ENCODE data around the gene COPG1.

DNA sequence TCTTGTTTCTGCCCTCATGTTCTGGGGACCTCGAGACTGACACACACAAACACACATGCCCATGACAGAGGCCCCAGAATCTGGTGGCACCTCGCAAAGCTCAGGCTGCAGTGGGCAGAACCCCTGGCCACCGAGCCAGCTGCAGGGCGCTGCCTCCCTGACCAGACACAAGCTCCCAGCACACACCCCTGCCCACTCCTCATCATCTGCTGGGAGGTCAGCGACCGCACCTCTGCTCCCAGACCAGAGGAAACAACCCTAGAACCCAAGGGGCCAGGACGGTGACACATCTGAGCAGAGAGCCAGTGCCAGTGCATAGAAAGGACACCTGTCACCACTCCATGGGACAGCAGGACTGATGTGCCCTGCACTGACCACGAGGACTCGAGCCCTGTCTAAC lies 72.5 kb downstream of the COPG1 start:
- TF ChIP-seq POLR2A (IDR thresholded peaks at IDR 0.05) (no peak), EP300 (IDR thresholded peaks at IDR 0.05) (no peak), POLR2AphosphoS5 (IDR thresholded peaks at IDR 0.05) (no peak)
- TF ChIP-seq, protein P1, sequence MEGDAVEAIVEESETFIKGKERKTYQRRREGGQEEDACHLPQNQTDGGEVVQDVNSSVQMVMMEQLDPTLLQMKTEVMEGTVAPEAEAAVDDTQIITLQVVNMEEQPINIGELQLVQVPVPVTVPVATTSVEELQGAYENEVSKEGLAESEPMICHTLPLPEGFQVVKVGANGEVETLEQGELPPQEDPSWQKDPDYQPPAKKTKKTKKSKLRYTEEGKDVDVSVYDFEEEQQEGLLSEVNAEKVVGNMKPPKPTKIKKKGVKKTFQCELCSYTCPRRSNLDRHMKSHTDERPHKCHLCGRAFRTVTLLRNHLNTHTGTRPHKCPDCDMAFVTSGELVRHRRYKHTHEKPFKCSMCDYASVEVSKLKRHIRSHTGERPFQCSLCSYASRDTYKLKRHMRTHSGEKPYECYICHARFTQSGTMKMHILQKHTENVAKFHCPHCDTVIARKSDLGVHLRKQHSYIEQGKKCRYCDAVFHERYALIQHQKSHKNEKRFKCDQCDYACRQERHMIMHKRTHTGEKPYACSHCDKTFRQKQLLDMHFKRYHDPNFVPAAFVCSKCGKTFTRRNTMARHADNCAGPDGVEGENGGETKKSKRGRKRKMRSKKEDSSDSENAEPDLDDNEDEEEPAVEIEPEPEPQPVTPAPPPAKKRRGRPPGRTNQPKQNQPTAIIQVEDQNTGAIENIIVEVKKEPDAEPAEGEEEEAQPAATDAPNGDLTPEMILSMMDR (IDR thresholded peaks at IDR 0.05), result no peak
